ENCODE data around the gene GTPBP4. TPM values are rescaled to one million over a fixed set of nuclear protein-coding genes. Genes with fewer than 3 reads are reported as not detected.

Gene GTPBP4
- polyA plus RNA-seq, 1 donor (not counting 4 experiments of a cell fraction or from before 2014, with no cell fraction given): 70.4 TPM

- Histone ChIP-seq H3K9me3 (ENCODE audit: control insufficient read depth, low read depth, low read length) (no peaks in the 10 kb centered on the region), H3K4me2 (ENCODE audit: control insufficient read depth, extremely low read depth, insufficient read depth, low read depth, low read length) (no peak overlapping the region), H2AFZ (ENCODE audit: control insufficient read depth, low read length) (no peak overlapping the region), H3K27ac (ENCODE audit: control insufficient read depth, insufficient read depth, low read length) (no peak overlapping the region), H3K4me1 (ENCODE audit: control insufficient read depth, extremely low read depth, insufficient read depth, low read length) (peaks cover 10% of the 10 kb centered on the region), H4K20me1 (ENCODE audit: control insufficient read depth, extremely low read depth, insufficient read depth, low read length) (no peaks in the 10 kb centered on the region), H3K9me1 (ENCODE audit: control insufficient read depth, extremely low read depth, insufficient read depth, low read length) (no peaks in the 10 kb centered on the region), H3K27me3 (ENCODE audit: control insufficient read depth, extremely low read depth, insufficient read depth, low read length) (no peaks in the 10 kb centered on the region), H3K79me2 (ENCODE audit: control insufficient read depth, insufficient read depth, low read length) (peaks cover 52% of the 10 kb centered on the region), H3K9ac (ENCODE audit: control insufficient read depth, extremely low read depth, insufficient read depth, low read length) (no peak overlapping the region), H3K4me3 (ENCODE audit: control insufficient read depth in 2 of 3, extremely low read depth in 1 of 3, insufficient read depth in 2 of 3, low read depth in 1 of 3, low read length in 3 of 3) (no peak overlapping the region), H3K36me3 (ENCODE audit: control insufficient read depth in 2 of 2, extremely low read depth in 1 of 2, insufficient read depth in 2 of 2, low read length in 2 of 2) (peaks cover 3% of the 10 kb centered on the region in 2 experiments)
- dilution Hi-C loops (cut with MboI; ENCODE audit: extremely low pct_ligation_motif_present, low sequenced_read_pairs): no loop called here
- DNase-seq (ENCODE audit: low read depth, low spot score) (no peak), FAIRE-seq (no peak)
- TF ChIP-seq EZH2 (IDR thresholded peaks at IDR 0.05; ENCODE audit: low read length) (no peak), CTCF (optimal IDR thresholded peaks at IDR 0.05 in 1 of 3, IDR thresholded peaks at IDR 0.05 in 1 of 3, conservative IDR thresholded peaks at IDR 0.05 in 1 of 3; ENCODE audit: extremely low read depth in 1 of 3, insufficient read depth in 2 of 3, low read length in 3 of 3) (no peak)
Measured at GRCh38 chr10:1068380-1069361, 80.4 kb downstream of the GTPBP4 start.

Other genes with a start within 250 kb of the GTPBP4 start
- gene LARP4B, start 56.7 kb upstream of the GTPBP4 start, polyA plus RNA-seq: 34.6 to 46.0 TPM (median 39.4 TPM) in 3 replicates
- gene IDI2, start 37.4 kb downstream of the GTPBP4 start, polyA plus RNA-seq: not detected in 3 replicates
- gene IDI1, start 60.7 kb downstream of the GTPBP4 start, polyA plus RNA-seq: 140 to 298 TPM (median 172 TPM) in 3 replicates
- gene WDR37, start 68.0 kb downstream of the GTPBP4 start, polyA plus RNA-seq: 13.1 to 22.8 TPM (median 16.0 TPM) in 3 replicates